Endothelial cell of umbilical vein (primary cell): Measurements from ENCODE around the gene HADHB. TPM values are rescaled to one million over a fixed set of nuclear protein-coding genes. Genes with fewer than 3 reads are reported as not detected.

Source experiments
- BruUV-seq: library from RNA; stranded (reverse); fragments of 400-500 nt; replicated peaks from 2 replicates; lab custom pipeline; 2021; lab: Mats Ljungman, UMichigan
- CTCF ChIA-PET: fragments of 300-600, 350-600 bp; sonication (Branson Sonifier 250); formaldehyde crosslinking; loops from one replicate; lab custom pipeline; 2021; ENCODE audit warnings: antibody characterized with exemption, inconsistent platforms; lab: Charles Lee
- POLR2A ChIA-PET: fragments of 300-600, 350-600 bp; sonication (Branson Sonifier 250); formaldehyde crosslinking; loops from one replicate; lab custom pipeline; 2021; ENCODE audit warnings: antibody characterized with exemption, inconsistent platforms; lab: Charles Lee
- DNase-seq: peaks from one replicate; pipeline ENCODE4 v3.0.0-alpha.2; 2011; ENCODE audit warnings: low read depth, low spot score
- FAIRE-seq: peaks from 2 replicates; lab custom pipeline; 2011; peaks lifted over from hg19 to GRCh38; lab: Jason Lieb, UNC
- H2AFZ ChIP-seq: 2 replicates; pipeline ENCODE4 v1.6.0; 2012; ENCODE audit warnings: low read depth, low read length, control low read depth, inconsistent platforms
- H3K27ac ChIP-seq: 2 replicates; pipeline ENCODE4 v1.5.1; 2011; ENCODE audit warnings: low read depth, mild to moderate bottlenecking, control low read depth, low read length, moderate library complexity; ENCODE audit not compliant: insufficient read depth
- H3K27me3 ChIP-seq, 2 experiments: 2 replicates each; pipeline versions ENCODE4 v1.6.0 to v1.6.1; 2011; ENCODE audit warnings: low read length in 2 of 2, mixed read lengths in 1 of 2; ENCODE audit not compliant: control insufficient read depth in 2 of 2, insufficient read depth in 2 of 2
- H3K36me3 ChIP-seq, 2 experiments: 2 replicates in 1 of 2; 3 replicates in 1 of 2; pipeline ENCODE4 v1.5.1; 2011; ENCODE audit warnings: low read length in 2 of 2, mild to moderate bottlenecking in 1 of 2, moderate library complexity in 1 of 2; ENCODE audit not compliant: control insufficient read depth in 2 of 2, insufficient read depth in 2 of 2; ENCODE audit errors: extremely low read depth in 1 of 2
- H3K4me1 ChIP-seq: 3 replicates; pipeline ENCODE4 v1.5.1; 2011; ENCODE audit warnings: mild to moderate bottlenecking, low read length; ENCODE audit not compliant: control insufficient read depth, insufficient read depth; ENCODE audit errors: extremely low read depth
- H3K4me2 ChIP-seq: 2 replicates; pipeline ENCODE4 v1.6.1; 2011; ENCODE audit warnings: low read length, control low read depth, mixed read lengths; ENCODE audit not compliant: insufficient read depth
- H3K4me3 ChIP-seq, 3 experiments: fragments of 200-600 bp in 1 of 3; sonication (generic), shearing (Covaris generic) in 1 of 3; replicated peaks in 1 of 3; 2 replicates each; pipeline ENCODE4 v1.5.1; 2011 to 2016; ENCODE audit warnings: control low read depth in 3 of 3, low read length in 3 of 3, mild to moderate bottlenecking in 2 of 3, inconsistent platforms in 1 of 3, low read depth in 1 of 3, moderate library complexity in 1 of 3; ENCODE audit not compliant: insufficient read depth in 1 of 3
- H3K79me2 ChIP-seq: 2 replicates; pipeline ENCODE4 v1.6.0; 2012; ENCODE audit warnings: low read length, inconsistent platforms; ENCODE audit not compliant: control insufficient read depth, insufficient read depth
- H3K9ac ChIP-seq: replicated peaks from 2 replicates; pipeline ENCODE3; 2011; ENCODE audit warnings: low read length, control low read depth; ENCODE audit not compliant: insufficient read depth; ENCODE audit errors: extremely low read depth
- H3K9me1 ChIP-seq: replicated peaks from 3 replicates; pipeline ENCODE4 v1.6.0; 2011; ENCODE audit warnings: mild to moderate bottlenecking, low read length; ENCODE audit not compliant: control insufficient read depth, insufficient read depth; ENCODE audit errors: extremely low read depth
- H3K9me3 ChIP-seq: replicated peaks from 2 replicates; pipeline ENCODE4 v1.5.1; 2012; ENCODE audit warnings: low read length, inconsistent platforms; ENCODE audit not compliant: control insufficient read depth, insufficient read depth
- H4K20me1 ChIP-seq: replicated peaks from 2 replicates; pipeline ENCODE3; 2011; ENCODE audit warnings: mild to moderate bottlenecking, low read length; ENCODE audit not compliant: control insufficient read depth, insufficient read depth; ENCODE audit errors: extremely low read depth
- EZH2 ChIP-seq: IDR thresholded peaks from 2 replicates; pipeline ENCODE4 v1.6.1; 2012; ENCODE audit warnings: borderline replicate concordance, low read depth, mild to moderate bottlenecking, moderate library complexity, low read length, inconsistent platforms; ENCODE audit not compliant: severe bottlenecking
- FOS ChIP-seq: IDR thresholded peaks from 2 replicates; pipeline ENCODE4 v1.6.1; 2011; ENCODE audit warnings: mild to moderate bottlenecking, low read length, moderate library complexity, borderline replicate concordance; ENCODE audit not compliant: insufficient read depth
- JUN ChIP-seq: IDR thresholded peaks from 2 replicates; pipeline ENCODE4 v1.6.1; 2011; ENCODE audit warnings: borderline replicate concordance, low read depth; ENCODE audit not compliant: insufficient read length, insufficient read depth
- MYC ChIP-seq: IDR thresholded peaks from one replicate; pipeline ENCODE4 v1.6.1; 2011; ENCODE audit warnings: mild to moderate bottlenecking, low read depth, low read length
- POLR2AphosphoS5 ChIP-seq: IDR thresholded peaks from 2 replicates; pipeline ENCODE4 v1.6.1; 2012; ENCODE audit warnings: low read depth, mild to moderate bottlenecking, control low read depth, low read length, moderate library complexity; ENCODE audit not compliant: insufficient read depth
- dilution Hi-C: fragments of 300-500 bp; cut with MboI; formaldehyde crosslinking; loops from one replicate; pipeline ENCODE4 v1.15.0; 2019; ENCODE audit warnings: low sequenced_read_pairs; ENCODE audit not compliant: extremely low pct_ligation_motif_present
- intact Hi-C: fragments of 100-400 bp; cut with micrococcal nuclease; formaldehyde crosslinking; loops from one replicate; pipeline ENCODE4 v1.10.0; 2022
- polyA plus RNA-seq, 4 experiments: library from polyadenylated mRNA; depleted of rRNA in 3 of 4; stranded (reverse) in 3 of 4; unstranded in 1 of 4; fragments of >200 nt; gene quantifications; 2 replicates each; pipeline versions ENCODE4 v1.2.1 to v1.2.3, GENCODE V29; 2011 to 2012; ENCODE audit warnings: missing spikeins in 1 of 4
- total RNA-seq: library from RNA; stranded (reverse); gene quantifications from 2 replicates; pipeline ENCODE4 v1.2.3, GENCODE V29; 2021

The HADHB gene
- total and polyA plus RNA-seq, 2 donors (not counting 3 experiments of a cell fraction or from before 2014, with no cell fraction given), result 92.9 to 100 TPM

- intact Hi-C loops, result no loop called here
- DNase-seq, result no peak
- Histone ChIP-seq H3K79me2 (no peaks in the 10 kb centered on the region), H3K9me3 (no peaks in the 10 kb centered on the region), H2AFZ (no peak overlapping the region), H3K4me1 (no peaks in the 10 kb centered on the region), H3K4me3 (no peak overlapping the region), H4K20me1 (no peaks in the 10 kb centered on the region), H3K4me2 (no peak overlapping the region), H3K9ac (no peak overlapping the region), H3K27me3 (no peaks in the 10 kb centered on the region), H3K27ac (no peak overlapping the region), H3K9me1 (no peaks in the 10 kb centered on the region), H3K36me3 (peaks cover 7 to 28% of the 10 kb centered on the region in 2 experiments)
- dilution Hi-C loops, result no loop called here
- TF ChIP-seq POLR2AphosphoS5, result no peak
- TF ChIP-seq MYC, result no peak
- FAIRE-seq, result no peak
- no TSS peak for BruUV-seq
- ChIA-PET CTCF (no interaction called here), POLR2A (no interaction called here)
These were observed 35.1 kb downstream of the HADHB start for GRCh38 chr2:26279886-26280285.

- no peak for DNase-seq
These were observed 36.5 kb downstream of the HADHB start for GRCh38 chr2:26281226-26281625.

More at GRCh38 chr2:26281226-26281625, 36.5 kb downstream of the HADHB start:
- intact Hi-C loops (no loop called here), dilution Hi-C loops (no loop called here)
- Histone ChIP-seq H4K20me1 (no peaks in the 10 kb centered on the region), H3K27me3 (no peaks in the 10 kb centered on the region), H3K4me1 (no peaks in the 10 kb centered on the region), H3K4me3 (no peak overlapping the region), H3K9me3 (no peaks in the 10 kb centered on the region), H2AFZ (no peak overlapping the region), H3K4me2 (no peak overlapping the region), H3K27ac (no peak overlapping the region), H3K9me1 (no peaks in the 10 kb centered on the region), H3K9ac (no peak overlapping the region), H3K36me3 (peaks cover 8 to 28% of the 10 kb centered on the region in 2 experiments), H3K79me2 (no peaks in the 10 kb centered on the region)
- ChIA-PET CTCF (interaction anchor here (0.9 kb wide), 1 partner anchor 37 kb away, joined by 3 read pairs; no protein-coding TSS in a partner anchor), POLR2A (no interaction called here)
- no peak for FAIRE-seq
- BruUV-seq, result no TSS peak
- TF ChIP-seq EZH2 (no peak), FOS (no peak), JUN (no peak), MYC (no peak)
